Measurements from ENCODE around the gene SCFD2.
A peak's percentile ranks its signal among the peaks of the same experiment; 100 is the strongest.

The SCFD2 gene

DNA sequence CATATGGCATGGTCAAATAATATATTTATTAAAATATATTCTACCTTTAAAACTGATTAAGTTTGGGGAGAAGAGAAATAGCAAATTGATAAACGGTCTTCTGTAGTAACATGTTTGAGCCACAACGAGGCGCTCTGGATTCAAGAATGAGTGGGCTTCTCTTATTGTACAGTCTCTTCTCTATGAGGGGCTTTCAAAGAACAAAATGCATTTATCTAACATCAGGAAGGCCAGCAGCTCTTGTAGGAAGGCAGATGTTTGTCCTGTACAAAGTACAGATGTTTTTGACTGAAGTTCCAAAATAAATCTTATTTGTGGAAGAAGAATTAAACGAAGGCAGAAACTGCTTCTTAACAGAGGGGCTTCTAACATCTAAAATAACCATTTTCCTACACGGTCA lies 350.2 kb downstream of the SCFD2 start:
- no peak overlapping the region for H2AFZ ChIP-seq (ENCODE audit: low read depth, low read length)
- TF ChIP-seq EZH2 (IDR thresholded peaks at IDR 0.05; ENCODE audit: borderline replicate concordance, low read depth, low read length, severe bottlenecking), result no peak
- TF ChIP-seq, protein P1, sequence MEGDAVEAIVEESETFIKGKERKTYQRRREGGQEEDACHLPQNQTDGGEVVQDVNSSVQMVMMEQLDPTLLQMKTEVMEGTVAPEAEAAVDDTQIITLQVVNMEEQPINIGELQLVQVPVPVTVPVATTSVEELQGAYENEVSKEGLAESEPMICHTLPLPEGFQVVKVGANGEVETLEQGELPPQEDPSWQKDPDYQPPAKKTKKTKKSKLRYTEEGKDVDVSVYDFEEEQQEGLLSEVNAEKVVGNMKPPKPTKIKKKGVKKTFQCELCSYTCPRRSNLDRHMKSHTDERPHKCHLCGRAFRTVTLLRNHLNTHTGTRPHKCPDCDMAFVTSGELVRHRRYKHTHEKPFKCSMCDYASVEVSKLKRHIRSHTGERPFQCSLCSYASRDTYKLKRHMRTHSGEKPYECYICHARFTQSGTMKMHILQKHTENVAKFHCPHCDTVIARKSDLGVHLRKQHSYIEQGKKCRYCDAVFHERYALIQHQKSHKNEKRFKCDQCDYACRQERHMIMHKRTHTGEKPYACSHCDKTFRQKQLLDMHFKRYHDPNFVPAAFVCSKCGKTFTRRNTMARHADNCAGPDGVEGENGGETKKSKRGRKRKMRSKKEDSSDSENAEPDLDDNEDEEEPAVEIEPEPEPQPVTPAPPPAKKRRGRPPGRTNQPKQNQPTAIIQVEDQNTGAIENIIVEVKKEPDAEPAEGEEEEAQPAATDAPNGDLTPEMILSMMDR (IDR thresholded peaks at IDR 0.05; ENCODE audit: borderline replicate concordance, extremely low read depth, low read length, poor library complexity, severe bottlenecking), result peak; percentile 47
- no peaks in the 10 kb centered on the region for H3K36me3 ChIP-seq (ENCODE audit: insufficient read depth, low read length)
- DNase-seq (no peak), ATAC-seq (ENCODE audit: insufficient read depth, low read depth) (no peak)
- H3K79me2 ChIP-seq (ENCODE audit: insufficient read depth, low read length), result no peaks in the 10 kb centered on the region
- H3K9me3 ChIP-seq (ENCODE audit: insufficient read depth, low read length, severe bottlenecking), result no peaks in the 10 kb centered on the region
- no peak overlapping the region for H3K4me3 ChIP-seq (ENCODE audit: low read depth in 1 of 2, low read length in 2 of 2)
- peaks cover 32% of the 10 kb centered on the region for H3K4me1 ChIP-seq (ENCODE audit: insufficient read depth, low read length)
- H4K20me1 ChIP-seq (ENCODE audit: insufficient read depth, low read length), result no peaks in the 10 kb centered on the region
- H3K4me2 ChIP-seq (ENCODE audit: insufficient read depth, low read length), result no peak overlapping the region
- no peak overlapping the region for H3K9ac ChIP-seq (ENCODE audit: low read depth, low read length)
- H3K27ac ChIP-seq (ENCODE audit: low read length), result no peak overlapping the region
- H3K27me3 ChIP-seq (ENCODE audit: insufficient read depth, low read length, poor library complexity), result no peaks in the 10 kb centered on the region

DNA sequence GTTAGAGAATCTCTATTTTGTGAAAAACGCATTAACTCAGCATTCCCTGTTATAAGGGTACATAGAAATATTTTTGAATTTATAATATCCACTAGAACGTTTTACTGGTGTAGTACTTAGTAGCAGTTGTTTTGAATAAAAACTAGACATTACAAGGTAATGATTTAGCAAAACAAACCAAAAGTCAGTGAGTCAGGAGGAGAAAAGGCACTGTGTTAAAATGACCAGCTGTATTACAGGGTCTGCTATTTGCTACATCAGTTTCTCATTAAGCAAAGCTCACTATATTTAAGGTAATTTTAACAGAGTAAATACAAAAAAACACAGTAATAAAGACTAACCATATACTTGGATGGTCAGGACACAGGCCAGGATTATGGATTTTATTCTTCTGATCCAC lies 351.0 kb downstream of the SCFD2 start:
- ATAC-seq (ENCODE audit: insufficient read depth, low read depth) (no peak), DNase-seq (no peak)
- TF ChIP-seq, protein P1 (IDR thresholded peaks at IDR 0.05; ENCODE audit: borderline replicate concordance, extremely low read depth, low read length, poor library complexity, severe bottlenecking), result no peak
- no peak for TF ChIP-seq EZH2 (IDR thresholded peaks at IDR 0.05; ENCODE audit: borderline replicate concordance, low read depth, low read length, severe bottlenecking)
- Histone ChIP-seq H3K27me3 (ENCODE audit: insufficient read depth, low read length, poor library complexity) (no peaks in the 10 kb centered on the region), H3K4me2 (ENCODE audit: insufficient read depth, low read length) (no peak overlapping the region), H3K4me1 (ENCODE audit: insufficient read depth, low read length) (peaks cover 32% of the 10 kb centered on the region), H3K27ac (ENCODE audit: low read length) (no peak overlapping the region), H3K9me3 (ENCODE audit: insufficient read depth, low read length, severe bottlenecking) (no peaks in the 10 kb centered on the region), H2AFZ (ENCODE audit: low read depth, low read length) (no peak overlapping the region), H3K36me3 (ENCODE audit: insufficient read depth, low read length) (no peaks in the 10 kb centered on the region), H3K4me3 (ENCODE audit: low read depth in 1 of 2, low read length in 2 of 2) (no peak overlapping the region), H3K9ac (ENCODE audit: low read depth, low read length) (no peak overlapping the region), H3K79me2 (ENCODE audit: insufficient read depth, low read length) (no peaks in the 10 kb centered on the region), H4K20me1 (ENCODE audit: insufficient read depth, low read length) (no peaks in the 10 kb centered on the region)

DNA sequence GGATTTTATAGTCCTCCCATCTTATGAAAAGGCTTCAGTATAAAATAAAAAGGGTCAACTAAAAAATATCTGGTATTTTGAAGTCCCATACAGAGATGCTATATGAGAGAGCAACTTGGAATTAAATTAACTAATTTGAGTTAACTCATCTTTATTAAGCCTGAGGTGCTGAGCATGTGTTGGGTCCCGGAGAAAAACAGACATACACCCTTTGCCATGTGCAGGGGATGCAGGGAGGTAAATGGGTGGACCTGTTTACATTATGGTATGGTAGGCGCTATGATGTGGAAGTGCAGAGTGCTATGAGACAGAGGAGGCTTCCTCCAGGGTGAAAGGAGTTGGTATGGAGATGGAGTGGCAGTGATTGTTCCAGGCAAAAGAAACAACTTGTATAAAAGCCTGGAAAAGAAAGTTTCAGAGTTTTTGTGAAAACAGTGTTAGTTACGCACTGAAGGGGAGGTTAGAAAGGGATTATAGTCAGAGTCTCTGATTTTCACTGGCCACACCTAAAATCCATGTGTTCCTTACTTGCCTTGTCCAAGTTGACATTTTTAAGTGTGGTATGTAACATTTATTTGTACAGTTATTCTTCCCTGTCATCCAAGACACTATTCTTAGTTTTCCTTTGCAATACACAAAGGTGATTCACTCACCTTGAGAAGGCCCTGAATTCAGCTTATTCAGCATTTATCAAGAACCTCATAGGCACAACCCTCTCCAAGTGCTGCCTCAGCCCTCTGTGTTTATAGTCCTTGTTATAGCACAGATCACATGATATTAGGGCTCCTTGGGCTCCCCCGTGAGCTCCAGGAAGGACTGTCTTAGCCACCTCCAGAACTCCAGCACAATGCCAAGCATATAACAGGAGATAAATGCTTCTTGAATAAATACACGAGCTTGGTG lies 351.7 kb downstream of the SCFD2 start:
- ATAC-seq (ENCODE audit: insufficient read depth, low read depth), result no peak
- H3K4me3 ChIP-seq (ENCODE audit: low read depth in 1 of 2, low read length in 2 of 2), result no peak overlapping the region
- TF ChIP-seq, protein P1 (IDR thresholded peaks at IDR 0.05; ENCODE audit: borderline replicate concordance, extremely low read depth, low read length, poor library complexity, severe bottlenecking), result no peak
- TF ChIP-seq EZH2 (IDR thresholded peaks at IDR 0.05; ENCODE audit: borderline replicate concordance, low read depth, low read length, severe bottlenecking), result no peak

More for the DNA sequence above, 351.7 kb downstream of the SCFD2 start:
- no peak for DNase-seq
- Histone ChIP-seq H3K4me1 (ENCODE audit: insufficient read depth, low read length) (peaks cover 32% of the 10 kb centered on the region), H3K36me3 (ENCODE audit: insufficient read depth, low read length) (no peaks in the 10 kb centered on the region), H3K9ac (ENCODE audit: low read depth, low read length) (no peak overlapping the region), H4K20me1 (ENCODE audit: insufficient read depth, low read length) (no peaks in the 10 kb centered on the region), H3K79me2 (ENCODE audit: insufficient read depth, low read length) (no peaks in the 10 kb centered on the region), H3K4me2 (ENCODE audit: insufficient read depth, low read length) (no peak overlapping the region), H3K27ac (ENCODE audit: low read length) (no peak overlapping the region; the same call in 1 of the 2 replicates), H2AFZ (ENCODE audit: low read depth, low read length) (no peak overlapping the region; the same call in 1 of the 2 replicates), H3K27me3 (ENCODE audit: insufficient read depth, low read length, poor library complexity) (no peaks in the 10 kb centered on the region), H3K9me3 (ENCODE audit: insufficient read depth, low read length, severe bottlenecking) (no peaks in the 10 kb centered on the region)

Measured in DND-41 (cell line).